ENCODE results near the gene TMEM51.

TMEM51 gene

GRCh38 chr1:15151871-15152270 is 1.7 kb upstream of the TMEM51 start:
- no peak overlapping the region for H3K4me3 ChIP-seq (ENCODE audit: insufficient read depth, low read length, poor library complexity, severe bottlenecking)
- no peaks in the 10 kb centered on the region for H4K20me1 ChIP-seq (ENCODE audit: low read depth, low read length)
- no peaks in the 10 kb centered on the region for H3K36me3 ChIP-seq (ENCODE audit: low read length)
- no peaks in the 10 kb centered on the region for H3K27me3 ChIP-seq (ENCODE audit: low read length)
- no peak overlapping the region for H3K27ac ChIP-seq (ENCODE audit: low read depth, low read length)
- no peaks in the 10 kb centered on the region for H3K79me2 ChIP-seq (ENCODE audit: insufficient read depth, low read length)
- H2AFZ ChIP-seq (ENCODE audit: low read depth, low read length, severe bottlenecking) = no peak overlapping the region
- no peaks in the 10 kb centered on the region for H3F3A ChIP-seq (ENCODE audit: insufficient read depth)
- H3K4me2 ChIP-seq (ENCODE audit: low read depth, low read length, poor library complexity, severe bottlenecking) = no peak overlapping the region
- no peaks in the 10 kb centered on the region for H3K9me2 ChIP-seq (replicated peaks; ENCODE audit: insufficient read depth, low read length)
- no peak overlapping the region for H3K9ac ChIP-seq (ENCODE audit: low read length)
- no peaks in the 10 kb centered on the region for H3K9me3 ChIP-seq (ENCODE audit: insufficient read depth, low read length)
- no peak for TF ChIP-seq EZH2phosphoT487 (conservative IDR thresholded peaks at IDR 0.05; ENCODE audit: low read length)
- TF ChIP-seq, protein P1, sequence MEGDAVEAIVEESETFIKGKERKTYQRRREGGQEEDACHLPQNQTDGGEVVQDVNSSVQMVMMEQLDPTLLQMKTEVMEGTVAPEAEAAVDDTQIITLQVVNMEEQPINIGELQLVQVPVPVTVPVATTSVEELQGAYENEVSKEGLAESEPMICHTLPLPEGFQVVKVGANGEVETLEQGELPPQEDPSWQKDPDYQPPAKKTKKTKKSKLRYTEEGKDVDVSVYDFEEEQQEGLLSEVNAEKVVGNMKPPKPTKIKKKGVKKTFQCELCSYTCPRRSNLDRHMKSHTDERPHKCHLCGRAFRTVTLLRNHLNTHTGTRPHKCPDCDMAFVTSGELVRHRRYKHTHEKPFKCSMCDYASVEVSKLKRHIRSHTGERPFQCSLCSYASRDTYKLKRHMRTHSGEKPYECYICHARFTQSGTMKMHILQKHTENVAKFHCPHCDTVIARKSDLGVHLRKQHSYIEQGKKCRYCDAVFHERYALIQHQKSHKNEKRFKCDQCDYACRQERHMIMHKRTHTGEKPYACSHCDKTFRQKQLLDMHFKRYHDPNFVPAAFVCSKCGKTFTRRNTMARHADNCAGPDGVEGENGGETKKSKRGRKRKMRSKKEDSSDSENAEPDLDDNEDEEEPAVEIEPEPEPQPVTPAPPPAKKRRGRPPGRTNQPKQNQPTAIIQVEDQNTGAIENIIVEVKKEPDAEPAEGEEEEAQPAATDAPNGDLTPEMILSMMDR (IDR thresholded peaks at IDR 0.05; ENCODE audit: insufficient read depth, low read length, poor library complexity, severe bottlenecking) = no peak

GRCh38 chr1:15152318-15153183 is 996 bp upstream of the TMEM51 start:
- Histone ChIP-seq H3K79me2 (ENCODE audit: insufficient read depth, low read length) (no peaks in the 10 kb centered on the region), H3K9me2 (replicated peaks; ENCODE audit: insufficient read depth, low read length) (no peaks in the 10 kb centered on the region), H3K27me3 (ENCODE audit: low read length) (no peaks in the 10 kb centered on the region), H3K36me3 (ENCODE audit: low read length) (no peaks in the 10 kb centered on the region), H3K4me2 (ENCODE audit: low read depth, low read length, poor library complexity, severe bottlenecking) (no peak overlapping the region), H3K4me3 (ENCODE audit: insufficient read depth, low read length, poor library complexity, severe bottlenecking) (no peak overlapping the region), H3K9me3 (ENCODE audit: insufficient read depth, low read length) (no peaks in the 10 kb centered on the region), H3K9ac (ENCODE audit: low read length) (no peak overlapping the region), H2AFZ (ENCODE audit: low read depth, low read length, severe bottlenecking) (no peak overlapping the region), H3K27ac (ENCODE audit: low read depth, low read length) (no peak overlapping the region), H4K20me1 (ENCODE audit: low read depth, low read length) (no peaks in the 10 kb centered on the region), H3F3A (ENCODE audit: insufficient read depth) (no peaks in the 10 kb centered on the region)
- TF ChIP-seq EZH2phosphoT487 (conservative IDR thresholded peaks at IDR 0.05; ENCODE audit: low read length) = no peak
- TF ChIP-seq, protein P1 (IDR thresholded peaks at IDR 0.05; ENCODE audit: insufficient read depth, low read length, poor library complexity, severe bottlenecking) = no peak

DNA sequence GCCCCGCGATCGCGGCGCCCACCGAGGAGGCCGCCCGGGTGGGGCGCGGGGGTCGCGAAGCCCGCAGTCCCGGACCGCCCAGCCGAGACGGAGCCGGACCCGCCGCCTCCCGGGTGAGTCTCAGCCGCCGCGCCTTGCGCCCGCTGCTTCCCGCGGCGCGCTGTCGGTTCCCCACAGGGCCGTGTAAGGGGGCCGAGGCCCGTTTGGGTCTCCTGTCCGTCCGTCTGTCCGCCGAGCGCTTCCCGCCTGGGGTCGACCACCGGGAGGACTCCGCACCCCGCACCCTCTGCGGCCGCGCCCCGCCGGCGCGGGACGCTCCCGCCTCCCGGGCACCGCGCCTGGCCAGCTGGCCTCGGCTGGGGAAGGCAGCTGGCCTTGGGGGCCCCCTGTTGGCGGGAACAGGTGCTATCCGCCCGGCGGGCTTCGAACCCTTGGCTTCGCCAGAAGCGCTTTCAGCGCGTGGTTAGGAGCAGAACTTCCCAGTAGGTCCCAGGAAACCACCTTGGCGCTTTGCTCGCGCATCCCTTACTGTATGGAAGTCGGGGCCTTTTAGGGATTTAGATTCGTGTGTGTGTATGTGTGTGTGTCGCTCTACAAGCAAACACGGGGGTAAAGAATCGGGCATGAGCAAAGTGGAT is 414 bp downstream of the TMEM51 start:
- H3F3A ChIP-seq (ENCODE audit: insufficient read depth) = no peaks in the 10 kb centered on the region
- H3K79me2 ChIP-seq (ENCODE audit: insufficient read depth, low read length) = no peaks in the 10 kb centered on the region
- no peaks in the 10 kb centered on the region for H3K27me3 ChIP-seq (ENCODE audit: low read length)
- H3K9me2 ChIP-seq (replicated peaks; ENCODE audit: insufficient read depth, low read length) = no peaks in the 10 kb centered on the region
- H3K9me3 ChIP-seq (ENCODE audit: insufficient read depth, low read length) = no peaks in the 10 kb centered on the region
- no peak overlapping the region for H3K27ac ChIP-seq (ENCODE audit: low read depth, low read length)
- H3K4me2 ChIP-seq (ENCODE audit: low read depth, low read length, poor library complexity, severe bottlenecking) = no peak overlapping the region
- H2AFZ ChIP-seq (ENCODE audit: low read depth, low read length, severe bottlenecking) = no peak overlapping the region
- H3K9ac ChIP-seq (ENCODE audit: low read length) = no peak overlapping the region
- TF ChIP-seq EZH2phosphoT487 (conservative IDR thresholded peaks at IDR 0.05; ENCODE audit: low read length) = no peak
- TF ChIP-seq, protein P1 (IDR thresholded peaks at IDR 0.05; ENCODE audit: insufficient read depth, low read length, poor library complexity, severe bottlenecking) = no peak
- no peak overlapping the region for H3K4me3 ChIP-seq (ENCODE audit: insufficient read depth, low read length, poor library complexity, severe bottlenecking)
- H4K20me1 ChIP-seq (ENCODE audit: low read depth, low read length) = no peaks in the 10 kb centered on the region
- H3K36me3 ChIP-seq (ENCODE audit: low read length) = no peaks in the 10 kb centered on the region
